KMS-11 (cell line): Measurements from ENCODE around the gene ADAM8.

Experiments
- H2AFZ ChIP-seq: fragments of 200-600 bp; sonication (generic); 2 replicates; pipeline ENCODE4 v1.6.1; 2016; ENCODE audit warnings: antibody characterized with exemption, mixed run types, low read depth
- H3K27ac ChIP-seq: fragments of 200-600 bp; sonication (generic); 2 replicates; pipeline ENCODE4 v1.6.1; 2016; ENCODE audit warnings: mild to moderate bottlenecking, mixed run types
- H3K27me3 ChIP-seq: fragments of 200-600 bp; sonication (generic); 2 replicates; pipeline ENCODE4 v1.6.1; 2017; ENCODE audit warnings: mild to moderate bottlenecking, low read depth, mixed run types, moderate library complexity; ENCODE audit not compliant: insufficient read depth
- H3K36me3 ChIP-seq: fragments of 200-600 bp; sonication (generic); 2 replicates; pipeline ENCODE4 v1.6.1; 2017; ENCODE audit warnings: mild to moderate bottlenecking, mixed run types; ENCODE audit not compliant: insufficient read depth
- H3K4me1 ChIP-seq: fragments of 200-600 bp; sonication (generic); 2 replicates; pipeline ENCODE4 v1.6.1; 2016; ENCODE audit warnings: mild to moderate bottlenecking, low read depth, mixed run types; ENCODE audit not compliant: poor library complexity, severe bottlenecking
- H3K4me2 ChIP-seq: fragments of 200-600 bp; sonication (generic); 2 replicates; pipeline ENCODE4 v1.7.0; 2016; ENCODE audit warnings: mild to moderate bottlenecking, mixed run types
- H3K4me3 ChIP-seq: fragments of 200-600 bp; sonication (generic); IDR thresholded peaks from 2 replicates; pipeline ENCODE4 v1.6.1; 2017; ENCODE audit warnings: low read depth, low read length, mixed read lengths; ENCODE audit not compliant: insufficient read depth
- H3K79me2 ChIP-seq: fragments of 200-600 bp; sonication (generic); 2 replicates; pipeline ENCODE4 v1.6.1; 2016; ENCODE audit warnings: low read depth, mixed run types; ENCODE audit not compliant: insufficient read depth
- H3K9ac ChIP-seq: fragments of 200-600 bp; sonication (generic); 2 replicates; pipeline ENCODE4 v1.6.1; 2016; ENCODE audit warnings: mild to moderate bottlenecking, mixed run types
- H4K20me1 ChIP-seq: fragments of 200-600 bp; sonication (generic); 2 replicates; pipeline ENCODE4 v1.6.1; 2016; ENCODE audit warnings: mild to moderate bottlenecking, mixed run types; ENCODE audit not compliant: insufficient read depth
- CTCF ChIP-seq: fragments of 200-600 bp; sonication (generic); conservative IDR thresholded peaks from 2 replicates; pipeline ENCODE4 v1.6.1; 2017; ENCODE audit warnings: low read depth, mild to moderate bottlenecking, antibody characterized with exemption, low read length, moderate library complexity, mixed read lengths

Gene ADAM8

GRCh38 chr10:133274751-133275683, 1.7 kb downstream of the ADAM8 start:
- Histone ChIP-seq H2AFZ (no peak overlapping the region), H3K9ac (peak overlapping the region; percentile 60), H3K4me3 (no peak overlapping the region), H3K4me1 (peaks cover 55% of the 10 kb centered on the region), H4K20me1 (no peaks in the 10 kb centered on the region), H3K36me3 (no peaks in the 10 kb centered on the region), H3K27me3 (no peaks in the 10 kb centered on the region), H3K4me2 (peak overlapping the region; percentile 90), H3K79me2 (no peaks in the 10 kb centered on the region), H3K27ac (peak overlapping the region; percentile 82)
- TF ChIP-seq CTCF: no peak

- H4K20me1 ChIP-seq: no peaks in the 10 kb centered on the region
- H3K4me3 ChIP-seq: no peak overlapping the region
- no peaks in the 10 kb centered on the region for H3K27me3 ChIP-seq
- H3K4me1 ChIP-seq: peaks cover 42% of the 10 kb centered on the region
- H3K27ac ChIP-seq: no peak overlapping the region
- H3K79me2 ChIP-seq: no peaks in the 10 kb centered on the region
- H2AFZ ChIP-seq: no peak overlapping the region
- H3K36me3 ChIP-seq: no peaks in the 10 kb centered on the region
- peak overlapping the region; percentile 33; the same call in 1 of the 2 replicates for H3K4me2 ChIP-seq
- no peak overlapping the region for H3K9ac ChIP-seq
- TF ChIP-seq CTCF: no peak
Measured at GRCh38 chr10:133273534-133274143, 3.0 kb downstream of the ADAM8 start.

- H3K4me3 ChIP-seq: no peak overlapping the region
- H3K4me2 ChIP-seq: no peak overlapping the region
- no peak for TF ChIP-seq CTCF
- peaks cover 35% of the 10 kb centered on the region for H3K4me1 ChIP-seq
- H3K27me3 ChIP-seq: no peaks in the 10 kb centered on the region
- no peaks in the 10 kb centered on the region for H4K20me1 ChIP-seq
- H3K79me2 ChIP-seq: no peaks in the 10 kb centered on the region
- no peak overlapping the region for H2AFZ ChIP-seq
- H3K36me3 ChIP-seq: no peaks in the 10 kb centered on the region
- H3K27ac ChIP-seq: no peak overlapping the region
- no peak overlapping the region for H3K9ac ChIP-seq
Measured at GRCh38 chr10:133272964-133273420, 3.7 kb downstream of the ADAM8 start.

- Histone ChIP-seq H3K27ac (no peak overlapping the region), H3K4me1 (peaks cover 30% of the 10 kb centered on the region), H3K4me2 (no peak overlapping the region), H3K4me3 (no peak overlapping the region), H2AFZ (no peak overlapping the region), H3K9ac (no peak overlapping the region), H4K20me1 (no peaks in the 10 kb centered on the region), H3K36me3 (no peaks in the 10 kb centered on the region), H3K27me3 (no peaks in the 10 kb centered on the region), H3K79me2 (no peaks in the 10 kb centered on the region)
- no peak for TF ChIP-seq CTCF
Measured at GRCh38 chr10:133272301-133272963, 4.2 kb downstream of the ADAM8 start.
